H9 (cell line): ENCODE measurements around the gene RMC1. TPM values are rescaled to one million over a fixed set of nuclear protein-coding genes. Genes with fewer than 3 reads are reported as not detected.

Experiments used
- DNase-seq: peaks from one replicate; pipeline ENCODE4 v3.0.0-alpha.2; 2017
- H2AFZ ChIP-seq: one replicate; pipeline ENCODE4 v1.6.1; 2013; ENCODE audit warnings: mild to moderate bottlenecking, low read length, control low read depth, moderate library complexity
- H2AK5ac ChIP-seq: 2 replicates; pipeline ENCODE4 v1.6.1; 2013; ENCODE audit warnings: low read length, control low read depth, mixed read lengths; ENCODE audit not compliant: insufficient read length
- H2BK120ac ChIP-seq: one replicate; pipeline ENCODE4 v1.6.1; 2013; ENCODE audit warnings: low read depth, mild to moderate bottlenecking, low read length, control low read depth, inconsistent platforms; ENCODE audit not compliant: poor library complexity, severe bottlenecking
- H2BK12ac ChIP-seq: 2 replicates; pipeline ENCODE4 v1.6.1; 2013; ENCODE audit warnings: low read length, control low read depth, mixed read lengths, low read depth; ENCODE audit not compliant: insufficient read length
- H2BK15ac ChIP-seq: 2 replicates; pipeline ENCODE4 v1.6.1; 2013; ENCODE audit warnings: low read depth, low read length, control low read depth
- H2BK20ac ChIP-seq: one replicate; pipeline ENCODE4 v1.6.1; 2013; ENCODE audit warnings: low read depth, mild to moderate bottlenecking, low read length, control low read depth, inconsistent platforms; ENCODE audit not compliant: poor library complexity, severe bottlenecking
- H2BK5ac ChIP-seq: 2 replicates; pipeline ENCODE4 v1.6.1; 2013; ENCODE audit warnings: low read length, control low read depth, mixed read lengths; ENCODE audit not compliant: insufficient read length
- H3K14ac ChIP-seq: 2 replicates; pipeline ENCODE4 v1.6.1; 2013; ENCODE audit warnings: low read length, control low read depth; ENCODE audit not compliant: insufficient read depth
- H3K18ac ChIP-seq: 2 replicates; pipeline ENCODE4 v1.6.1; 2013; ENCODE audit warnings: low read depth, mild to moderate bottlenecking, mixed read lengths, low read length, control low read depth; ENCODE audit not compliant: insufficient read length
- H3K23ac ChIP-seq: 2 replicates; pipeline ENCODE4 v1.6.1; 2013; ENCODE audit warnings: low read length, control low read depth, mixed read lengths, low read depth; ENCODE audit not compliant: insufficient read length
- H3K23me2 ChIP-seq: 2 replicates; pipeline ENCODE4 v1.6.1; 2013; ENCODE audit warnings: low read depth, mild to moderate bottlenecking, mixed read lengths, low read length, control low read depth; ENCODE audit not compliant: insufficient read length, poor library complexity, severe bottlenecking
- H3K27ac ChIP-seq: 2 replicates; pipeline ENCODE4 v1.5.1; 2013; ENCODE audit warnings: low read length, control low read depth, mixed read lengths, low read depth; ENCODE audit not compliant: insufficient read length
- H3K27me3 ChIP-seq: 2 replicates; pipeline ENCODE4 v1.6.1; 2013; ENCODE audit warnings: low read length, control low read depth, inconsistent platforms; ENCODE audit not compliant: insufficient read depth
- H3K4ac ChIP-seq: 2 replicates; pipeline ENCODE4 v1.6.1; 2013; ENCODE audit warnings: low read depth, mild to moderate bottlenecking, control low read depth, inconsistent platforms, low read length, moderate library complexity
- H3K4me1 ChIP-seq: 2 replicates; pipeline ENCODE4 v1.6.1; 2013; ENCODE audit warnings: low read length, control low read depth, inconsistent platforms; ENCODE audit not compliant: insufficient read depth
- H3K4me2 ChIP-seq: 2 replicates; pipeline ENCODE4 v1.6.1; 2013; ENCODE audit warnings: low read length, control low read depth, mixed read lengths; ENCODE audit not compliant: insufficient read length, insufficient read depth
- H3K56ac ChIP-seq: 2 replicates; pipeline ENCODE4 v1.6.1; 2013; ENCODE audit warnings: low read depth, mild to moderate bottlenecking, mixed read lengths, low read length, control low read depth; ENCODE audit not compliant: insufficient read length
- H3K79me1 ChIP-seq: 2 replicates; pipeline ENCODE4 v1.6.1; 2013; ENCODE audit warnings: low read depth, mild to moderate bottlenecking, moderate library complexity, low read length, control low read depth, inconsistent platforms; ENCODE audit not compliant: insufficient read depth, poor library complexity, severe bottlenecking
- H3K79me2 ChIP-seq: 2 replicates; pipeline ENCODE4 v1.6.1; 2013; ENCODE audit warnings: low read length, control low read depth, inconsistent platforms; ENCODE audit not compliant: insufficient read depth
- H3K9ac ChIP-seq: 2 replicates; pipeline ENCODE4 v1.6.1; 2013; ENCODE audit warnings: low read length, control low read depth, mixed read lengths; ENCODE audit not compliant: insufficient read length; ENCODE audit errors: extremely low read depth
- H3K9me3 ChIP-seq: one replicate; pipeline ENCODE4 v1.6.1; 2013; ENCODE audit warnings: low read depth, low read length, inconsistent platforms; ENCODE audit not compliant: control insufficient read depth
- H3T11ph ChIP-seq: one replicate; pipeline ENCODE4 v1.6.1; 2013; ENCODE audit warnings: mild to moderate bottlenecking, low read length, control low read depth, inconsistent platforms
- H4K20me1 ChIP-seq: one replicate; pipeline ENCODE4 v1.6.1; 2013; ENCODE audit not compliant: control insufficient read depth, insufficient read length, insufficient read depth
- H4K5ac ChIP-seq: 2 replicates; pipeline ENCODE4 v1.6.1; 2013; ENCODE audit warnings: low read depth, mild to moderate bottlenecking, mixed read lengths, low read length, control low read depth; ENCODE audit not compliant: insufficient read length
- H4K8ac ChIP-seq: replicated peaks from 2 replicates; pipeline ENCODE4 v1.6.1; 2013; ENCODE audit warnings: low read length, control low read depth, mixed read lengths, low read depth; ENCODE audit not compliant: insufficient read length
- H4K91ac ChIP-seq: 2 replicates; pipeline ENCODE4 v1.6.1; 2013; ENCODE audit warnings: low read depth, mild to moderate bottlenecking, moderate library complexity, mixed read lengths, low read length, control low read depth; ENCODE audit not compliant: insufficient read length
- H3K27ac Mint-ChIP-seq, 3 experiments: 2 replicates in 2 of 3; 3 replicates in 1 of 3; pipeline ENCODE4 v1.8.0; 2020 to 2021; ENCODE audit warnings: mixed read lengths in 3 of 3, mild to moderate bottlenecking in 1 of 3, moderate library complexity in 1 of 3
- H3K27me3 Mint-ChIP-seq: 2 replicates; pipeline ENCODE4 v1.8.0; 2021; ENCODE audit warnings: low read depth, mild to moderate bottlenecking, moderate library complexity, mixed read lengths
- H3K36me3 Mint-ChIP-seq, 3 experiments: 2 replicates in 2 of 3; 3 replicates in 1 of 3; pipeline ENCODE4 v1.8.0; 2020 to 2021; ENCODE audit warnings: low read depth in 3 of 3, mixed read lengths in 3 of 3; ENCODE audit not compliant: insufficient read depth in 1 of 3
- H3K4me1 Mint-ChIP-seq, 2 experiments: 2 replicates each; pipeline ENCODE4 v1.8.0; 2020; ENCODE audit warnings: mixed read lengths in 2 of 2
- H3K4me3 Mint-ChIP-seq, 2 experiments: 2 replicates in 1 of 2; 3 replicates in 1 of 2; pipeline ENCODE4 v1.8.0; 2020 to 2021; ENCODE audit warnings: mild to moderate bottlenecking in 2 of 2, mixed read lengths in 2 of 2, moderate library complexity in 1 of 2
- H3K9me3 Mint-ChIP-seq, 2 experiments: 2 replicates in 1 of 2; 3 replicates in 1 of 2; pipeline ENCODE4 v1.8.0; 2020; ENCODE audit warnings: mild to moderate bottlenecking in 2 of 2, mixed read lengths in 2 of 2, moderate library complexity in 1 of 2
- CTCF ChIP-seq: fragments of 200-600 bp; sonication (generic); conservative IDR thresholded peaks from 3 replicates; pipeline ENCODE4 v1.8.0; 2021; ENCODE audit warnings: antibody characterized with exemption, mild to moderate bottlenecking
- WGBS: extraction: QIAGEN DNeasy Blood & Tissue Kit; methylation state at CpG from one replicate; pipeline ENCODE4 v1.1.7; 2013; ENCODE audit warnings: missing lambda C conversion rate, low lambda C conversion rate, mixed read lengths; ENCODE audit not compliant: insufficient read length; ENCODE audit errors: extremely low coverage; 5-methylcytosine and 5-hydroxymethylcytosine counted together
- total RNA-seq: library from RNA; stranded (reverse); gene quantifications from 2 replicates; pipeline ENCODE4 v1.2.1, GENCODE V29; 2021

RMC1 gene
- total RNA-seq, 1 experiment from 2014 or later = 21.3 TPM

- Mint-ChIP-seq H3K27me3 (no peaks in the 10 kb centered on the region), H3K36me3 (peaks cover 0 to 20% (median 13%) of the 10 kb centered on the region in 3 experiments; a peak in 5 of 7 replicates), H3K27ac (no peak overlapping the region), H3K4me1 (peaks cover 5 to 8% of the 10 kb centered on the region in 2 experiments), H3K9me3 (no peaks in the 10 kb centered on the region), H3K4me3 (no peak overlapping the region)
- no peak overlapping the region for H3K4me2 ChIP-seq
- no peaks in the 10 kb centered on the region for H3K4me1 ChIP-seq
- H3K79me1 ChIP-seq = no peaks in the 10 kb centered on the region
- no peak overlapping the region for H2BK120ac ChIP-seq
- no peak overlapping the region for H4K5ac ChIP-seq
- WGBS = no CpG with 5 or more reads among the region's 3 CpGs
- H2BK12ac ChIP-seq = no peak overlapping the region
- H4K20me1 ChIP-seq = no peaks in the 10 kb centered on the region
- H3K9ac ChIP-seq = no peak overlapping the region
- H2BK15ac ChIP-seq = no peak overlapping the region
- no peak overlapping the region for H3K14ac ChIP-seq
- no peak overlapping the region for H3K4ac ChIP-seq
- H3K18ac ChIP-seq = no peak overlapping the region
- no peak overlapping the region for H2AK5ac ChIP-seq
- DNase-seq = no peak
- no peak overlapping the region for H4K8ac ChIP-seq
- no peak for TF ChIP-seq CTCF
- H2BK20ac ChIP-seq = no peak overlapping the region
- no peak overlapping the region for H3K23ac ChIP-seq
- H2BK5ac ChIP-seq = no peak overlapping the region
- H3K56ac ChIP-seq = no peak overlapping the region
- H3K9me3 ChIP-seq = no peaks in the 10 kb centered on the region
- no peaks in the 10 kb centered on the region for H3K23me2 ChIP-seq
- no peak overlapping the region for H4K91ac ChIP-seq
- no peak overlapping the region for H3K27ac ChIP-seq
- no peak overlapping the region for H2AFZ ChIP-seq
- peaks cover 2% of the 10 kb centered on the region; the same call in 1 of the 2 replicates for H3K79me2 ChIP-seq
- no peaks in the 10 kb centered on the region for H3K27me3 ChIP-seq
- no peak overlapping the region for H3T11ph ChIP-seq
Observed at GRCh38 chr18:23458830-23459529, 44.3 kb upstream of the RMC1 start.
